ENCODE data around the gene MEX3D. TPM values are rescaled to one million over a fixed set of nuclear protein-coding genes. Genes with fewer than 3 reads are reported as not detected.

MEX3D gene
- total RNA-seq, 1 donor from 2014 or later, result 52.1 TPM

- Histone ChIP-seq H3K4me1 (ENCODE audit: insufficient read depth, low read length) (peaks cover 4% of the 10 kb centered on the region), H4K20me1 (ENCODE audit: insufficient read depth, low read length) (no peaks in the 10 kb centered on the region), H3K9me3 (ENCODE audit: insufficient read depth, low read depth, low read length) (peaks cover 5% of the 10 kb centered on the region), H2AFZ (ENCODE audit: low read depth, low read length) (peak overlapping the region; percentile 95), H3K4me3 (ENCODE audit: insufficient read depth, low read depth, low read length) (peak overlapping the region; percentile 43), H3K36me3 (ENCODE audit: insufficient read depth, low read length) (no peaks in the 10 kb centered on the region), H3K79me2 (ENCODE audit: insufficient read depth, low read length) (no peaks in the 10 kb centered on the region), H3K9ac (ENCODE audit: low read length) (peak overlapping the region; percentile 64), H3K27ac (ENCODE audit: low read depth, low read length) (peak overlapping the region; percentile 77), H3K4me2 (ENCODE audit: low read length) (peak overlapping the region; percentile 86), H3K27me3 (ENCODE audit: insufficient read depth, low read length) (peaks cover 15% of the 10 kb centered on the region)
- DNase-seq (ENCODE audit: low read depth), result peak; percentile 87
- H3K36me3 Mint-ChIP-seq (ENCODE audit: low read depth, unreplicated experiment), result peaks cover 7% of the 10 kb centered on the region
- FAIRE-seq, result peak; percentile 37
- peak overlapping the region; percentile 88 for H3K27ac Mint-ChIP-seq (ENCODE audit: unreplicated experiment)
- H3K9me3 Mint-ChIP-seq (ENCODE audit: unreplicated experiment), result peaks cover 8% of the 10 kb centered on the region
- TF ChIP-seq EZH2 (IDR thresholded peaks at IDR 0.05; ENCODE audit: insufficient read depth, low read length) (no peak), CTCF (IDR thresholded peaks at IDR 0.05; ENCODE audit: insufficient read depth, low read depth, low read length) (no peak)
- no peaks in the 10 kb centered on the region for H3K4me1 Mint-ChIP-seq (ENCODE audit: low read depth, unreplicated experiment)
- H3K27me3 Mint-ChIP-seq (ENCODE audit: low read depth, unreplicated experiment), result peaks cover 2% of the 10 kb centered on the region
- peak overlapping the region; percentile 84 for H3K4me3 Mint-ChIP-seq (ENCODE audit: unreplicated experiment)
Observed at GRCh38 chr19:1507763-1508506, 60.2 kb downstream of the MEX3D start.

GRCh38 chr19:1507192-1507660 lies 60.9 kb downstream of the MEX3D start:
- Histone ChIP-seq H3K4me1 (ENCODE audit: insufficient read depth, low read length) (no peaks in the 10 kb centered on the region), H3K9ac (ENCODE audit: low read length) (no peak overlapping the region), H3K79me2 (ENCODE audit: insufficient read depth, low read length) (no peaks in the 10 kb centered on the region), H4K20me1 (ENCODE audit: insufficient read depth, low read length) (no peaks in the 10 kb centered on the region), H3K27me3 (ENCODE audit: insufficient read depth, low read length) (peaks cover 18% of the 10 kb centered on the region), H3K36me3 (ENCODE audit: insufficient read depth, low read length) (no peaks in the 10 kb centered on the region), H3K4me3 (ENCODE audit: insufficient read depth, low read depth, low read length) (no peak overlapping the region), H3K27ac (ENCODE audit: low read depth, low read length) (peak overlapping the region; percentile 9), H3K4me2 (ENCODE audit: low read length) (peak overlapping the region; percentile 86), H3K9me3 (ENCODE audit: insufficient read depth, low read depth, low read length) (peaks cover 5% of the 10 kb centered on the region), H2AFZ (ENCODE audit: low read depth, low read length) (peak overlapping the region; percentile 35)
- FAIRE-seq (no peak), DNase-seq (ENCODE audit: low read depth) (no peak)
- Mint-ChIP-seq H3K36me3 (ENCODE audit: low read depth, unreplicated experiment) (peaks cover 7% of the 10 kb centered on the region), H3K4me1 (ENCODE audit: low read depth, unreplicated experiment) (no peaks in the 10 kb centered on the region), H3K27me3 (ENCODE audit: low read depth, unreplicated experiment) (peaks cover 5% of the 10 kb centered on the region), H3K9me3 (ENCODE audit: unreplicated experiment) (peaks cover 8% of the 10 kb centered on the region), H3K4me3 (ENCODE audit: unreplicated experiment) (peak overlapping the region; percentile 84), H3K27ac (ENCODE audit: unreplicated experiment) (peak overlapping the region; percentile 88)
- TF ChIP-seq CTCF (IDR thresholded peaks at IDR 0.05; ENCODE audit: insufficient read depth, low read depth, low read length) (no peak), EZH2 (IDR thresholded peaks at IDR 0.05; ENCODE audit: insufficient read depth, low read length) (no peak)
